Upper lobe of left lung (tissue), 6 donors: ENCODE results near the gene ACMSD. TPM values are rescaled to one million over a fixed set of nuclear protein-coding genes. Genes with fewer than 3 reads are reported as not detected.
A peak's percentile ranks its signal among the peaks of the same experiment; 100 is the strongest.
"Not testable (repeated sequence)": the region's sequence is repeated elsewhere in the genome, so short reads cannot be mapped to it uniquely, and the experiment has no call there.

Source experiments
- ATAC-seq, 2 donors: fragments of 200-7000 bp; cut with Tn5 transposase; one replicate each; pipeline ENCODE4 v1.9.1; 2022; ENCODE audit warnings: mild to moderate bottlenecking in 2 of 2, moderate library complexity in 2 of 2; ENCODE audit not compliant: low FRiP score in 2 of 2
- DNase-seq, 2 donors: peaks; one replicate each; pipeline ENCODE4 v3.0.0-alpha.2; 2019 to 2020
- H3K27ac ChIP-seq, 4 donors: fragments of 200-600 bp; sonication (generic); one replicate each; pipeline ENCODE4 v1.5.1; 2016 to 2019
- H3K27me3 ChIP-seq, 4 donors: fragments of 200-600 bp; sonication (generic); one replicate each; pipeline ENCODE4 v1.5.1; 2017 to 2019
- H3K36me3 ChIP-seq, 4 donors: fragments of 200-600 bp; sonication (generic); one replicate each; pipeline ENCODE4 v1.5.1; 2016 to 2019
- H3K4me1 ChIP-seq, 4 donors: fragments of 200-600 bp; sonication (generic); one replicate each; pipeline ENCODE4 v1.5.1; 2018 to 2019
- H3K4me3 ChIP-seq, 4 donors: fragments of 200-600 bp; sonication (generic); one replicate each; pipeline ENCODE4 v1.5.1; 2017 to 2019; ENCODE audit warnings: mild to moderate bottlenecking in 2 of 4, moderate library complexity in 1 of 4
- H3K9me3 ChIP-seq, 4 donors: fragments of 200-600 bp; sonication (generic); one replicate each; pipeline ENCODE4 v1.5.1; 2018 to 2019
- EP300 ChIP-seq, 4 donors: sonication (generic); formaldehyde crosslinking; IDR thresholded peaks; one replicate each; pipeline ENCODE4 v1.5.1; 2017; ENCODE audit warnings: antibody characterized with exemption in 4 of 4, control low read depth in 2 of 4
- POLR2A ChIP-seq, 4 donors: fragments of 450-650 bp; IDR thresholded peaks; one replicate each; pipeline ENCODE4 v1.5.1; 2016 to 2017; ENCODE audit warnings: antibody characterized with exemption in 4 of 4, mild to moderate bottlenecking in 2 of 4
- POLR2AphosphoS5 ChIP-seq, 2 donors: sonication (generic); formaldehyde crosslinking; IDR thresholded peaks; one replicate each; pipeline ENCODE4 v1.5.1; 2017; ENCODE audit warnings: antibody characterized with exemption in 2 of 2
- WGBS, 2 donors: methylation state at CpG; one replicate each; pipeline ENCODE4 v1.1.5; 2017 to 2018; 5-methylcytosine and 5-hydroxymethylcytosine counted together
- total RNA-seq, 6 donors: library from RNA; depleted of rRNA in 4 of 6; stranded (reverse); fragments of >200 nt in 4 of 6; gene quantifications; one replicate each; pipeline versions ENCODE4 v1.1.0 to v1.2.1, GENCODE V29; 2016 to 2021
- TF ChIP-seq, protein P1 (sequence below), 6 experiments: fragments of 450-650 bp in 4 of 6; fragments of 200-600 bp in 2 of 6; sonication (generic) in 2 of 6; IDR thresholded peaks; one replicate each; pipeline ENCODE4 v1.5.1; 2016 to 2019; ENCODE audit warnings: antibody characterized with exemption in 6 of 6
- donor health status: DM: no; HTN: no; CAD: no; lungs with moderate emphysema.
- donor health status: DM: no; HTN: yes; CAD: no; lungs with severe emphysema.

Gene ACMSD
- total RNA-seq, 6 donors from 2014 or later, result 0.20 TPM; not detected in 5

DNA sequence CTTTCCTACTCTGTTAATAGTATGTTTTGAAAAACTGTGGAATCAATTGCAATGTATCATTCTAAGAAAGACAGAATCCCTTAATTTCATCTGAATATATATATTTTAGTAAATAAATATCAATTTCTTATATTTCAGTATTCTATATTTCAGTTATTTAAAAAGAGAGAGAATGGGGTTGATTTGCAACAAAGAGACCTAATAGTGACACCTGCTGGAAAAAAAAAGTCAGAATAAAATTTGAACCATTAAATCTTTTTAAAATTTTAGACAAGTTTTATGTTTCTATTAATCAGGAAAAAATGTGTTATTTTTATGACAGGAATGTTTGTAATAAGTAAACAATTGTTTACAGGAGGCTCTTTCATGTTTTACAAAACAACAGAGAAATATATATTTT, 59.5 kb downstream of the ACMSD start:
- TF ChIP-seq POLR2AphosphoS5 (IDR thresholded peaks at IDR 0.05) (no peak), POLR2A (IDR thresholded peaks at IDR 0.05) (no peak), EP300 (IDR thresholded peaks at IDR 0.05) (no peak)
- TF ChIP-seq, protein P1, sequence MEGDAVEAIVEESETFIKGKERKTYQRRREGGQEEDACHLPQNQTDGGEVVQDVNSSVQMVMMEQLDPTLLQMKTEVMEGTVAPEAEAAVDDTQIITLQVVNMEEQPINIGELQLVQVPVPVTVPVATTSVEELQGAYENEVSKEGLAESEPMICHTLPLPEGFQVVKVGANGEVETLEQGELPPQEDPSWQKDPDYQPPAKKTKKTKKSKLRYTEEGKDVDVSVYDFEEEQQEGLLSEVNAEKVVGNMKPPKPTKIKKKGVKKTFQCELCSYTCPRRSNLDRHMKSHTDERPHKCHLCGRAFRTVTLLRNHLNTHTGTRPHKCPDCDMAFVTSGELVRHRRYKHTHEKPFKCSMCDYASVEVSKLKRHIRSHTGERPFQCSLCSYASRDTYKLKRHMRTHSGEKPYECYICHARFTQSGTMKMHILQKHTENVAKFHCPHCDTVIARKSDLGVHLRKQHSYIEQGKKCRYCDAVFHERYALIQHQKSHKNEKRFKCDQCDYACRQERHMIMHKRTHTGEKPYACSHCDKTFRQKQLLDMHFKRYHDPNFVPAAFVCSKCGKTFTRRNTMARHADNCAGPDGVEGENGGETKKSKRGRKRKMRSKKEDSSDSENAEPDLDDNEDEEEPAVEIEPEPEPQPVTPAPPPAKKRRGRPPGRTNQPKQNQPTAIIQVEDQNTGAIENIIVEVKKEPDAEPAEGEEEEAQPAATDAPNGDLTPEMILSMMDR (IDR thresholded peaks at IDR 0.05), result peak in 3 of 6 experiments; percentile 11 to 30 (median 23)

DNA sequence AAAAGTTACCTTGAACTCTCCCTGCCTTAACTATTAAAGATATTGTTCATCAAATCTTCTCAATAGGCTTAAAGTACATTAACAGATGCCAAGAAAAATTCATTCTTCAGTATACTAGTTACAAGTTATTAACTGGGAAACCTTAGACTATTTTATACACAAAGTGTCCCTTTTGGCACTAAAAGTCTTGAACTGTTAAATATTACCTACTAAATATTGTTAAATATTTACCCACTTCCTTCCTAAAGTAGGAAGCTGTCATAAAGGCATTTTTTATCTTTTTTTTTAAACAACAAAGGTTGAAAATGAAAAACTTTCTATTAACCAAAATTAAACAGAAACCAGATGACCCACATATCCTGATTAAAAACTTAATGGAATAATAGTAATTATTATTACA, 60.8 kb downstream of the ACMSD start:
- Histone ChIP-seq H3K4me1 (no peaks in the 10 kb centered on the region), H3K36me3 (no peaks in the 10 kb centered on the region), H3K9me3 (no peaks in the 10 kb centered on the region), H3K27me3 (no peaks in the 10 kb centered on the region), H3K4me3 (no peak overlapping the region), H3K27ac (no peak overlapping the region)
- no peak for DNase-seq
- no peak for ATAC-seq
- TF ChIP-seq EP300 (IDR thresholded peaks at IDR 0.05) (no peak), POLR2AphosphoS5 (IDR thresholded peaks at IDR 0.05) (no peak), POLR2A (IDR thresholded peaks at IDR 0.05) (no peak)
- TF ChIP-seq, protein P1 (IDR thresholded peaks at IDR 0.05), result no peak

More for the DNA sequence above, 59.5 kb downstream of the ACMSD start:
- H3K4me1 ChIP-seq, result no peaks in the 10 kb centered on the region
- H3K27ac ChIP-seq, result no peak overlapping the region
- ATAC-seq (no peak), DNase-seq (no peak)
- no peak overlapping the region for H3K4me3 ChIP-seq
- no peaks in the 10 kb centered on the region for H3K9me3 ChIP-seq
- H3K36me3 ChIP-seq, result no peaks in the 10 kb centered on the region
- H3K27me3 ChIP-seq, result no peaks in the 10 kb centered on the region

DNA sequence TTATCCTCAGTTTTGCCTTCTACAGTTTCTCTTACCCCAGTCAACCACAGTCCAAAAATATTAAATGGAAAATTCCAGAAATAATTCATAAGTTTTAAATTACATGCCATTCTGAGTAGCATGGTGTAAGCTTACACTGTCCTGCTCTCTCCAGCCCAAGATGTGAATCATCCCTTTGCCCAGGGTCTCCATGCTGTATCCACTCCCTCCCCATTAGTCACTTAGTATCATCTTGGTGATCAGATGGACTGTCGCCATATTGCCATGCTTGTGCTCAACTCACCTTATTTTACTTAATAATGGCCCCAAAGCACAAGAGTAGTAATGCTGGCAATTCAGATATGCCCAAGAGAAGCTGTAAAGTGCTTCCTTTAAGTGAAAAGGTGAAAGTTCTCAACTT, 61.7 kb downstream of the ACMSD start:
- peaks cover 0 to 7% (median 0%) of the 10 kb centered on the region in 4 donors for H3K4me1 ChIP-seq
- no peak for TF ChIP-seq POLR2A (IDR thresholded peaks at IDR 0.05)
- TF ChIP-seq EP300 (IDR thresholded peaks at IDR 0.05), result no peak
- TF ChIP-seq POLR2AphosphoS5 (IDR thresholded peaks at IDR 0.05), result no peak
- TF ChIP-seq, protein P1 (IDR thresholded peaks at IDR 0.05), result no peak
- ATAC-seq (no peak), DNase-seq (no peak)
- 87 to 96% methylated on average over 1 of the region's 1 CpG for WGBS, 2 donors
- no peaks in the 10 kb centered on the region for H3K27me3 ChIP-seq
- no peak overlapping the region for H3K4me3 ChIP-seq
- H3K36me3 ChIP-seq, result no peaks in the 10 kb centered on the region
- H3K9me3 ChIP-seq, result no peaks in the 10 kb centered on the region
- H3K27ac ChIP-seq, result no peak overlapping the region

DNA sequence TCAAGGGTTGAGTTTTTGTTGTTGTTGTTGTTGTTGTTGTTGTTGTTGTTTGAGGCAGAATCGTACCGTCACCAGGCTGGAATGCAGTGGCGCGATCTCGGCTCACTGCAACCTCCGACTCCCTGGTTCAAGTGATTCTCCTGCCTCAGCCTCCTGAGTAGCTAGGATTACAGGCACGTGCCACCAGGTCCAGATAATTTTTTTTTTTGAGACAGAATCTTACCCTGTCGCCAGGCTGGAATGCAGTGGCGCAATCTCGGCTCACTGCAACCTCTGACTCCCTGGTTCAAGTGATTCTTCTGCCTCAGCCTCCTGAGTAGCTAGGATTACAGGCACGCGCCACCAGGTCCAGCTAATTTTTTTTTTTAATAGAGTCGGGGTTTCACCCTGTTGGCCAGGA, 65.3 kb downstream of the ACMSD start:
- peak in 1 of 2 donors; percentile 11 for DNase-seq
- not testable (repeated sequence) for H3K9me3 ChIP-seq, H3K36me3 ChIP-seq, H3K4me1 ChIP-seq, H3K4me3 ChIP-seq, H3K27me3 ChIP-seq, ATAC-seq, H3K27ac ChIP-seq
- 79 to 81% methylated on average over 13 of the region's 13 CpGs for WGBS, 2 donors

DNA sequence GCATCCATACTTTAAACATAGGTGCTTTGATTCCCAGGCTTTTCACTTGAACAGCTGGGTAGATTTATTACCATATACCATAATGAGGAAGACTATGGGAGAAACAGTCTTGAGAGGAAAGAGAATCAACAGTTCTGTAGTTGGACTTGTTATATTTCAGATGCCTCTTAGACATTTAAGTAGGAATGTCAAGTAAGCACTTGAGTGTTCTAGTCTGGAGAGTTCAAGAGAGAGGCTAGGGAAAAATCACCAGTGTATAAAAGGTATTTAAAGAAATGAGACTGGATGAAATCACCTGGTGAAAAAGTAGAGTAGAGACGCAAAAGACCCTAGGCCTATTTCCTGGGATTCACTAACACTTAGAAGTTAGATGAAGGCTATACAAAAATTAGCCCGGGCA, 66.8 kb downstream of the ACMSD start:
- H3K27ac ChIP-seq, result peak overlapping the region in 2 of 4 donors; percentile 56 to 61
- WGBS, 2 donors, result 63 to 81% methylated on average over 2 of the region's 2 CpGs
- no peaks in the 10 kb centered on the region for H3K27me3 ChIP-seq
- DNase-seq, result no peak
- no peaks in the 10 kb centered on the region for H3K36me3 ChIP-seq
- peak in 1 of 2 donors; percentile 67 for ATAC-seq
- TF ChIP-seq POLR2A (IDR thresholded peaks at IDR 0.05), result no peak
- TF ChIP-seq POLR2AphosphoS5 (IDR thresholded peaks at IDR 0.05), result no peak
- TF ChIP-seq EP300 (IDR thresholded peaks at IDR 0.05), result no peak
- TF ChIP-seq, protein P1 (IDR thresholded peaks at IDR 0.05), result no peak
- no peaks in the 10 kb centered on the region for H3K9me3 ChIP-seq
- peaks cover 0 to 7% (median 0%) of the 10 kb centered on the region in 4 donors for H3K4me1 ChIP-seq
- H3K4me3 ChIP-seq, result peak overlapping the region in 1 of 4 donors; percentile 5
